ENCODE data around the gene HACD2.

DNA sequence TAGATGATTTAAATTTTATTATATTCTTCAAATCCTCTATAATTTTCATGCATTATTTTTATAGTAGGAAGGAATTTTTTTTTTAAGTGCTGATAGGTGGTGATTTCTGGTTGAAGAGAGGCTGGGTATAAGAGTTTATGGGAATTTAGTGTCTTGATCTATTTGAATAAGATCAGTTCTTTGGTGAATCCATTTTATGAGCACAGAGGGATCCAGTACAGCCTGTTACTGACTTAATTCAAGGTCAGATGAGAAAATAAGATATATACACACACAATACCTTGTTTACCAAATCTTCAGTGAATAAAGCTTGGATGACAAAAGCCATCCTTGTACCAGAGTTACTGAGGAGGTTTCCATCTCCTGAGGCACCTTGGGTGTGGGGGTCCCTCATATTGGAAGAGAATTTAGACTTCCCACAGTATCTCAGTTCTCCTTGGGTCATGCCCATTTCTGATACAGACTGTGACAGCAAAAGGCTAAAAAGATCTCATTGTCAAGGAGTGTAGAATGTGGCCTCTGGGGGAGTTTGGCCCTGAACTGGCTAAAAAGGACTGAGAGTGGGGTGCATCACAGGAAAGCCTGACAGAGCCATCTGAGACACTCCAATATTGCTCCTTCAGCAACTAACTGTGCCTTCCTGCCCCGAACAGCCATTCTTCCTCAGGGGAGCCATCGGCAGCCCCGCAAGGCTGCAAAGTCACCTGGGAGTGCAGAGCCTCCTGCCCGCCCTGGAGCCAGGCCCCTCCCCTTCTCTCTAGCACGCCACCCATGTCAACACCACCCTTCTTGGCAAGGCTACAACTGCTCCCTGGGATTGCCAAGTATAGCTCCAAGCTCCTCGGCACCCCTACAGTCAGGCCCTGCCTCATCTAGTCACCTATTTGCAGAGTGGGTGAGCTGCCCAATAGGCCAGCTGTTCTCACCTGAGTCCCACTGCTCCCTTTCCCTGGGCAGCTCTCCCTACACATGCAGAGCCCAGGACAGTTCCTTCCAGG, 43.1 kb upstream of the HACD2 start:
- TF ChIP-seq EZH2 (IDR thresholded peaks at IDR 0.05), result no peak
- no peak for TF ChIP-seq POLR2AphosphoS5 (IDR thresholded peaks at IDR 0.05; ENCODE audit: borderline replicate concordance, low read depth, low read length)
- TF ChIP-seq FOXP2 (optimal IDR thresholded peaks at IDR 0.05; ENCODE audit: control extremely low read depth, extremely low read length, insufficient read depth), result no peak

All from SK-N-MC (cell line).